Fibroblast of lung (primary cell): ENCODE results near the gene C1RL.

Experiments
- CTCF ChIP-seq, 2 donors: IDR thresholded peaks in 1 of 2; conservative IDR thresholded peaks in 1 of 2; 1 replicate in 1 of 2; 2 replicates in 1 of 2; pipeline ENCODE4 v1.5.1; 2011 to 2012; ENCODE audit warnings: low read length in 2 of 2, control low read depth in 1 of 2, inconsistent platforms in 1 of 2, low read depth in 1 of 2, mild to moderate bottlenecking in 1 of 2
- EZH2 ChIP-seq: IDR thresholded peaks from 2 replicates; pipeline ENCODE4 v1.5.1; 2012; ENCODE audit warnings: low read length, control low read depth, mild to moderate bottlenecking; ENCODE audit errors: missing control alignments

DNA sequence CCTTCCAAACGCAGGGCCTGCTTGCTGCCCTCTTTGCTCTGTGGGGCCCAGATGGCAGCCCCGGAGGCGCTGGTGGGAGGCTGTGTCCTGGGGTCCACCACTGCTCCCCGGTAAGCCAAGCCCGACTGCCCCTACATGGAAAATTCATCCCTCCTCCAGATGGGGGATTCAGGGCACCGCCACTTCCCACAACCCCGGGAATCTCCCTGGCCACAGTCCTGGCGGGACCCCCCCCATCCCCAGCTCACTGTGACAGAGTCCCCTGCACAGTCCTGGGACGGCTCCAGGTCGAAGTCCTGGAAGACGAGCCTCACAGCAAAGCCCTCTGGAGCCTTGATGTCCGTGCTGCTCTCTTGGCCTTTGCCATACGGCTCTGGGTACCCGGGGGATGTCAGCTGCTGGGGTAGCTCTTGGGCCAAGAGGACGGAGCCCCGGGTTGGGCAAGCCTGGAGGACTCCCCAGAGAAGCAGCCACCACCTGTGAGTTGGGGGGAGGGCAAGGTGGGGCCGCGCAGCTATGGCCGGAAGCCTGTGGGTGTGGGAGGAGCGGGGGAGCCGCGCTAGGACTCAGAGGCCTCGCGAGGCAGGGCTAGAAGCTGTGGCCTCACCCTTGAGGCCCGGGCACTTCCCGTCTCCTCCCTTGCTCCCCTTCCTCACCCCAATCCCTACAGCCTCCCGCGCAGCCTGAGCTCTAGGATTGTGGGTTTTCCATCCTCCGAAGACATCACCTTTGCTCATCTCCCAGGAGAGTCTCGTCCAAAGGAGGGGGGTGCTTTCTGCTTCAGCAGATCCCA, 815 bp downstream of the C1RL start:
- TF ChIP-seq CTCF (conservative IDR thresholded peaks at IDR 0.05 in 1 of 2, IDR thresholded peaks at IDR 0.05 in 1 of 2; ENCODE audit: low read depth in 1 of 2, low read length in 2 of 2) (no peak), EZH2 (no peak)
